A673 (cell line): ENCODE results near the gene APOBEC2. TPM values are rescaled to one million over a fixed set of nuclear protein-coding genes. Genes with fewer than 3 reads are reported as not detected.

Experiments
- BruUV-seq: library from RNA; stranded (reverse); fragments of 400-500 nt; replicated peaks from 2 replicates; lab custom pipeline; 2021; lab: Mats Ljungman, UMichigan
- CTCF ChIA-PET: fragments of 300-600 bp; sonication (Branson Sonifier 250); formaldehyde crosslinking; loops from one replicate; lab custom pipeline; 2022; ENCODE audit warnings: antibody characterized with exemption; lab: Charles Lee
- POLR2A ChIA-PET: fragments of 300-600 bp; sonication (Branson Sonifier 250); formaldehyde crosslinking; loops from one replicate; lab custom pipeline; 2022; ENCODE audit warnings: antibody characterized with exemption; ENCODE audit not compliant: low non-redundant PET; lab: Charles Lee
- DNase-seq: peaks from one replicate; pipeline ENCODE4 v3.0.0-alpha.2; 2015; ENCODE audit warnings: low spot score
- H3K27ac ChIP-seq: fragments of 200-600 bp; sonication (generic); 2 replicates; pipeline ENCODE4 v1.5.1; 2016; ENCODE audit warnings: mixed run types, low read depth, mild to moderate bottlenecking, mixed read lengths, antibody characterized with exemption, low read length; ENCODE audit not compliant: poor library complexity, severe bottlenecking
- H3K27me3 ChIP-seq: fragments of 200-600 bp; sonication (generic); replicated peaks from 2 replicates; pipeline ENCODE4 v1.6.1; 2017; ENCODE audit warnings: mixed run types, low read depth, mild to moderate bottlenecking, mixed read lengths, antibody characterized with exemption, low read length; ENCODE audit not compliant: insufficient read depth, poor library complexity
- H3K36me3 ChIP-seq: fragments of 200-600 bp; sonication (generic); 2 replicates; pipeline ENCODE4 v1.6.1; 2016; ENCODE audit warnings: mixed run types, mild to moderate bottlenecking, mixed read lengths, antibody characterized with exemption, low read length; ENCODE audit not compliant: insufficient read depth, poor library complexity, severe bottlenecking
- H3K4me1 ChIP-seq: fragments of 200-600 bp; sonication (generic); 2 replicates; pipeline ENCODE4 v1.6.1; 2017; ENCODE audit warnings: mixed run types, mild to moderate bottlenecking, mixed read lengths, antibody characterized with exemption, low read length; ENCODE audit not compliant: insufficient read depth, poor library complexity, severe bottlenecking
- H3K4me3 ChIP-seq: fragments of 200-600 bp; sonication (generic); 2 replicates; pipeline ENCODE4 v1.5.1; 2016; ENCODE audit warnings: low read depth, mixed run types, mild to moderate bottlenecking, mixed read lengths, low read length; ENCODE audit not compliant: poor library complexity, severe bottlenecking
- H3K9me3 ChIP-seq: fragments of 200-600 bp; sonication (generic); 2 replicates; pipeline ENCODE4 v1.6.1; 2016; ENCODE audit warnings: mixed run types, low read depth, mild to moderate bottlenecking, mixed read lengths, antibody characterized with exemption, low read length; ENCODE audit not compliant: poor library complexity, severe bottlenecking
- CTCF ChIP-seq: fragments of 300-800, 200-600 bp; sonication (generic); conservative IDR thresholded peaks from 2 replicates; pipeline ENCODE4 v1.5.1; 2017; ENCODE audit warnings: low read depth, mild to moderate bottlenecking, antibody characterized with exemption, low read length, moderate library complexity, mixed read lengths
- EZH2 ChIP-seq: fragments of 200-600 bp; sonication (generic); IDR thresholded peaks from 2 replicates; pipeline ENCODE4 v1.6.1; 2017; ENCODE audit warnings: borderline replicate concordance, low read depth, mild to moderate bottlenecking, mixed read lengths, antibody characterized with exemption, low read length; ENCODE audit not compliant: poor library complexity, severe bottlenecking
- intact Hi-C: fragments of 100-400 bp; cut with micrococcal nuclease; formaldehyde crosslinking; loops from one replicate; pipeline ENCODE4 v1.10.0; 2022; ENCODE audit not compliant: unreplicated experiment
- total RNA-seq: library from RNA; stranded (reverse); gene quantifications from 2 replicates; pipeline ENCODE4 v1.2.3, GENCODE V29; 2021

The APOBEC2 gene
- total RNA-seq, 1 experiment from 2014 or later = not detected

GRCh38 chr6:41022294-41022693, 30.7 kb upstream of the APOBEC2 start:
- H3K9me3 ChIP-seq = no peaks in the 10 kb centered on the region
- no peak for TF ChIP-seq CTCF
- TF ChIP-seq EZH2 = no peak
- no peaks in the 10 kb centered on the region for H3K36me3 ChIP-seq
- BruUV-seq = no TSS peak
- no peaks in the 10 kb centered on the region for H3K4me1 ChIP-seq
- ChIA-PET CTCF (interaction anchor here (0.6 kb wide), 1 partner anchor 66 kb away, joined by 4 read pairs; no protein-coding TSS in a partner anchor), POLR2A (no interaction called here)
- H3K4me3 ChIP-seq = no peak overlapping the region
- H3K27ac ChIP-seq = no peak overlapping the region
- H3K27me3 ChIP-seq = no peaks in the 10 kb centered on the region
- no peak for DNase-seq
- intact Hi-C loops = loop anchor here (10.0 kb wide), 1 partner anchor 707 kb away; no protein-coding TSS in a partner anchor

- Histone ChIP-seq H3K27ac (no peak overlapping the region), H3K9me3 (no peaks in the 10 kb centered on the region), H3K4me1 (no peaks in the 10 kb centered on the region), H3K27me3 (no peaks in the 10 kb centered on the region), H3K4me3 (no peak overlapping the region), H3K36me3 (no peaks in the 10 kb centered on the region)
- TF ChIP-seq EZH2 (no peak), CTCF (no peak)
- intact Hi-C loops = loop anchor here (10.0 kb wide), 1 partner anchor 708 kb away; no protein-coding TSS in a partner anchor
- no TSS peak for BruUV-seq
- CTCF ChIA-PET = no interaction called here
- POLR2A ChIA-PET = no interaction called here
- no peak for DNase-seq
Observed at GRCh38 chr6:41023114-41023513, 29.9 kb upstream of the APOBEC2 start.

GRCh38 chr6:41025966-41026530, 27.0 kb upstream of the APOBEC2 start:
- ChIA-PET CTCF (no interaction called here), POLR2A (no interaction called here)
- intact Hi-C loops = loop anchor here (5.0 to 10.0 kb wide), 2 partner anchors 711 to 1664 kb away; no protein-coding TSS in a partner anchor
- no peak overlapping the region for H3K27ac ChIP-seq
- H3K4me3 ChIP-seq = no peak overlapping the region
- no peaks in the 10 kb centered on the region for H3K4me1 ChIP-seq
- no TSS peak for BruUV-seq
- TF ChIP-seq CTCF (no peak), EZH2 (no peak)
- H3K36me3 ChIP-seq = no peaks in the 10 kb centered on the region
- no peak for DNase-seq
- H3K27me3 ChIP-seq = no peaks in the 10 kb centered on the region
- no peaks in the 10 kb centered on the region for H3K9me3 ChIP-seq
